ENCODE data around the gene STEAP4.

STEAP4 gene

DNA sequence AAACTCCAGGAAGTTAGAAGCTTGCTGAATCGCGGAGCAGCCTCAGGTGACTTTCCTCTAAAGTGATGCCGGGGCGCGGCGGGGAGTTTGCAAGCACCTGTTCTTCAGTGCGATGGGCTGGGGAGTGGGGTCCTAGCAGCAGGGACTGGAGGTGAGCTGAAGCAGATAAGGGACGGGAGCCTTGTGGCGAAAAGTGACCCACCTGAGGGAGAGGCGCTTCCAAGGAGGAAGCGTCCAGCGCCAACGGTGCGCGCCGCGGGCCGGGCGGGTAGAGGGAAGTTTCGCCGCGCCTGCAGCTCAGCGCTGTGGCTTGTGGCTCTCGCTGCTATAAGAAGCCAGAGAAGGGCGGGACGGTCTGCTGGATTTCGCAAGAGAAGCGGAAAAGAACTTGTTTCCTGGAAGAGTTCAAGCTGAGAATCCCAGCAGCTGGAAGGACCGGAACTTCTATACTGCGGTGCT, at the start of gene STEAP4:
Gene STEAP4, minus strand, starts transcription at position 305 of the 459 bp plus-strand sequence. CDS start 22,625 bp downstream, outside the sequence.
- DNase-seq = peak; percentile 81

DNA sequence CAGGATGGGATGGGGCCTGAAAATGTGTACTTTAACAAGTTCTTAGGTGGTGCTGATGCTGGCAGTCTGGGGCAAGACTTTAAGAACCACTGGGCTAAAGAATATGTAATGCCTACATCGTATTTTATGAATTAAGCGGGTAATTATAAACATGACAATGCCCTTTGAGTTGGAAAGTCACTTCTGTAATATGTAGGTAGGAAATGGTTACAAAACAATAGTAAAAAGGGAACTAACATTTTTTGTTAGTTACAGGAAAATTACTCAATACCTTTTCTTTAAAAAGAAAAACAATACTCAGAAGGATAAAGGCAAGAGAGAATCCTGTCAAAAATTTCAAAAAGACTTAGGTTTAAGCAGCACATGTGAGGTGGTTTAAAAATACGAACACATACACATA, 48.3 kb upstream of the STEAP4 start:
- DNase-seq = no peak

GRCh38 chr7:88350118-88350517, 43.4 kb upstream of the STEAP4 start:
- no peak for DNase-seq

DNA sequence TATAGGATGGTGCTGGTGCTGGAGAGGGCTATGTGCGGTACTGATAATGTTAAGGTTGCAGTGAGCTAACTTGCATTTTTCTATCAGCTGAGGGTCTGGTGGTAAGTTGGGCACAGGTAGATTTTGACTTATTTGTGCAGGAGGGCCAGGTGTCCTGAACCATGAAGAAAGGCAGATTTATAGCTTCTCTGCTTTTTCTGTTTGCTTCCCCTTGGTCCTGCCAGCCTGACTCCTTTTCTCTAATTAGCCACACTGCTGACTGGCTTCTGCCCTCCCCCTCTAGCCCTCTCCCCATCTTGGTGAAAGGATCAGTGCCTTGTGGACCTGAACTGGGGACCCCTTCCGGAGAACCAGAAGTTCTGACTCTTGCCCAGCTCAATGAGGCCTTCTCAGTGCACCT, 40.8 kb upstream of the STEAP4 start:
- DNase-seq = no peak

- DNase-seq = no peak
These were observed 40.4 kb upstream of the STEAP4 start for GRCh38 chr7:88347090-88347489.

- DNase-seq = no peak
These were observed 39.7 kb upstream of the STEAP4 start for GRCh38 chr7:88346357-88346756.

- peak; percentile 10 for DNase-seq
These were observed 38.5 kb upstream of the STEAP4 start for GRCh38 chr7:88344956-88345832.

DNA sequence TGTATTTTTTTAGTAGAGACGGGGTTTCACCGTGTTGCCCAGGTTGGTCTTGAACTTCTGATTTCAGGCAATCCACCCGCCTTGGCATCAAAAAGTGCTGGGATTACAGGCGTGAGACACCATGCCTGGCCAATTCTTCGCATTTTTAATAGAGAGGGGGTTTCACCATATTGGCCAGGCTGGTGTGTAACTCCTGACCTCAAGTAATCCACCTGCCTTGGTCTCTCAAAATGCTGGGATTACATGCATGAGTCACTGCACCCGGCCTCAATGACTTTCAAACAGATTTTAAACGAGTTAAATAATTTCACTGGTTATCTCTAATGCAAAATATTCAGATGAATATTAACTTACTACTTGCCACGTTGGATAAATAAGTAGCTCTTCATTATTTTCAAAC, 37.6 kb upstream of the STEAP4 start:
- no peak for DNase-seq

- DNase-seq = peak; percentile 45
These were observed 32.7 kb upstream of the STEAP4 start for GRCh38 chr7:88339195-88339922.

GRCh38 chr7:88338503-88338902, 31.8 kb upstream of the STEAP4 start:
- DNase-seq = no peak

GRCh38 chr7:88337572-88337971, 30.9 kb upstream of the STEAP4 start:
- DNase-seq = peak; percentile 14

DNA sequence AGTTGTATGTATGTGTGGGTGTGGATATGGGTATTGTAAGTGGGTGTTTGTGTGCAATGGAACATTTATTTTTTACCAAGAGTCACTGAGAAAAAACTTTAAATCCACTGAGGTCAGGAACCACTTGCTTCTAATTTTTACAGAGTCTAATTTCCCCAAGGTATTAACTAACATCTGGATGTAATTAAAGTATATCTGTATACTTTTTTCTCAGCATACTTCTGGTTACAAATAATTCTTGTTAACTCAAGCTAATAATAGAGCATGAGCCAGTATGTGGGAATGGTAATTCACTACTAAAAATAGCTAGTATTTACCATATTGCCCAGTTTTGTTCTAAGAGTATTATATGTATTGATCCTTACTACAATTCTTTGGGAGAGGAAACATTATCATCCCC, 24.6 kb upstream of the STEAP4 start:
- no peak for DNase-seq

GRCh38 chr7:88329532-88330463, 23.1 kb upstream of the STEAP4 start:
- no peak for DNase-seq

DNA sequence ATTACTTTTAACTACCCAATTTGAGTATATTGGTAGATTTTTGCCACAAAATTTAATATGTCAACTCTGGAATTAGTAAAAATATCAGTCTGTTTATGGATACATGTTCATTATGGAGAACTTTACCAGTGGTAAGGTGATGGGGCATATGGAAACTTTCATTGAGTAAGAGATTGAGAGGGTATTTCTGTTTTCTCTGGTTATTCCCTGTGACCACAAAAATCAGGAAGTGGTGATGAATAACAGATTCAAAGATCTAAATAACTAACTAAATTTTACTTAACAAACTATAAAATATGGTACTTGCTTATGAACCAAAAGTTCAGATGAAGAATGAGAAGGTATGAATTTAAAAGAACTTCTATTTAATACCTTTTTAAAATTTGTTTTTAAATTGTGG, 22.1 kb upstream of the STEAP4 start:
- DNase-seq = no peak

DNA sequence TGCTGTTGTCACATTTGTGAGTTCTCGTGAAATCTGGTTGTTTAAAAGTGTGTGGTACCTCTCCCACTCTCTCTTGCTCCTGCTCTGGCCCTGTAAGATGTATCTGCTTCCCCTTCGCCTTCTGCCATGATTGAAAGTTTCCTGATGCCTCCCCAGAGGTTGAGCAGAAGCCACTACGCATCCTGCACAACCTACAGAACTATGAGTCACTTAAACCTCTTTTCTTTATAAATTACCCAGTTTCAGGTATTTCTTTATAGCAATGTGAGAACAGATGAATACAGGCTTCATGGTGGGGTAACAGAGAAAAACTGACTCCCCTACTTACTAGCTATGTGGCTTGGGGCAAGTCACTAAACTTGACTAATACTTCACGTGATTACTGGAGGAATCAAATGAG, 18.0 kb upstream of the STEAP4 start:
- no peak for DNase-seq

- DNase-seq = no peak
These were observed 15.5 kb upstream of the STEAP4 start for GRCh38 chr7:88322151-88322550.

DNA sequence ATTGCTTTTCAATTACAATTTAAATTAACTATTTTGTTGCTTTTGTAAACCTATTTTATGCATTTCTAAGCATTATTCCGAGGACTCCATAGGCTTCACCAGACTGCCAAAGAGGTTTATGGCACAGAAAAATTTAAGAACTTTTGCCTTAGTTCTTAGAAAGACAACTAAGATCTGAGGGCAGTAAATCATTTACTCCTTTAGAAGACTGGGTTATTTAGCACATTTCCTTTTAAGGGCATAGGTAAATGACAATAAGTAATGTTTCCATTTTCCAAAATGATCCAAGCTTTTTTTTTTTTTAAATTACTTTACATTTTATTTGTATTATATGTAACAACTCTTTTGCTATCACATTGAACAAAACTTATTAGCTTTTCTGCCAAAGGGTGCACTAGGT, 15.0 kb upstream of the STEAP4 start:
- no peak for DNase-seq

DNA sequence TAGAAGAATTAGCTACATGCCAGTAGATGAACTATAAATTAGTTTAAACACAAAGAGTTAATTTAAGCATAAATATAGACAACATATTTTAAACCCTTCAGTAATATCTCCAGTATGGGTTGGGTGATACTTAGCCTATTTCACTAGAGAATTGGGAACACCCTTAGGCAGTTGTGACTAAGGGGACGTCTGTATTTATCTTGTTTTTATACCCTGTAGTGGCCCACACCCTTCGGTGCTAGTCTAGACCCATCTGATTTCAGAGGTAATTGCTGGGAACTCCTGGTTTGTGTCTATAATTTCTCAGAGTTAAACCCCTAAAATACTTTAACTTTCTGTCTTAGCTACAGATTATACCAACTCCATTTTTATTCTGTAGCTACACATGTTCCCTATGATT, 11.5 kb upstream of the STEAP4 start:
- no peak for DNase-seq

- DNase-seq = no peak
These were observed 10.7 kb upstream of the STEAP4 start for GRCh38 chr7:88317422-88317821.

DNA sequence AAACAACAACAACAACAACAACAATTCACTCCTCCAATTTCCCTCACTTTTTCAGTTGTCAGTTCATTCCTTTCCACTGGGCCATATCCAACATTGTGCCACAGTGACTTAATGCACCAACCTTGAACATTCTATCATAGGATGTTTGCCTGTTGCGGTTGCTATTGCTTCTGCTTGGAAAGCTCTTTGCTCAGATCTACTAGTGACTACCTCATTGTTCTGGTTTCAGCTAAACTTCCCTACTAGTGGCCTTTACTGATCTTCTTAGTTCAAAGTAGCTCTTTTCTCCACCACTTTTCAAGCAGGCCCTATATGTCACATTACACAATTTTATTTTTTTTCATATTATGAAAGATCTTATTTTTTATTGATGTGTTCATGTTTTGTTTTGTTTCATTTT, 9.8 kb upstream of the STEAP4 start:
- no peak for DNase-seq

- no peak for DNase-seq
These were observed 8.8 kb upstream of the STEAP4 start for GRCh38 chr7:88315522-88315921.

DNA sequence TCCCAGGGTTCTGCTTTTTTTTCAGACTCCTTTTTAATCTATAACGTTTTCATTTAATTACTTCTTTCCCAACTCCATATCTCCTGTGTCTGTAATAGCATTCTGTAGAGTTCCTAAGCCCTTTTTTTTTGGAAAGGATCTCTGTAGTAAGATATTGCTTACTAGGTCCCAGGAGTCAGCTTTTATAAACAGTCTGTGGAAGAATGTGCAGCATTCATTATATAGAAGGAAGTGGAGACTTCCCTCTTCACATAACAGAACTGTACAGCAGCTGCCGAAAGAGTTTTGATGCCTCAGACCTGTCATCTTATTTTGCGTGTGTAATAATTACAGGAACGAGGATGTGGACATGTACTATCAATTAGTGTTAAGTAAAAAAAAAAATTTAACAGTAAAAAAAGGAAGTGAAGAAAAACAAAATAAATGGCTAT, 7.4 kb upstream of the STEAP4 start:
- DNase-seq = no peak

DNA sequence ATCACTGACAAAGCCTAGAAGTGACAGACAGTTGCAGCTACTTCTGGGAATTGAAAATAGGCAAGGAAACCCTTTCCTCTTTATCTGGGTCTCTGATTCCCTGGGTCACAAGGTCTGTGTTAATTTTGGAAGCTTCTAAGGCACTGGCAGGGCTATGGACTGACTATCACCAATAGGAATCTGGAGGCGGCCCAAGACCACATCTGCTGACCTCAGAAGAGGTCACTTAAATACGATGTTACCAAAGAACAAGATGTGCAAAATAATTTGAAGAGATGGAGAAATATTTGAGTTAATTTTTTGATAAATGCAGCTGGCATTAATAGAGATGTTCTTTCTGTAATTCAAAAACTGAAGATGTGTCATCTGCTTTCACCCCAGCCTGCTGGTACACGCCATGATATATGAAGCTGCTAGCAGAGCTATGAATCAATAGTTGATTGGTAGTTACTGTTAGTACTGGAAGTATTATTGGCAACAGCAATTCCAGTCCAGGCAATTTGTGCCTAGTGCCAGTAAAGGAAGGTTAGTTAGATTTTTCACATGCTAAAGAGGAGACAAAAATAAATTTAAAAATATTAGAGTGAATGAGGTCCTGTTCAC, 5.5 kb upstream of the STEAP4 start:
- no peak for DNase-seq

Data from DMS53 (cell line).